Naive B cell (primary cell): ENCODE measurements around the gene CFDP1. TPM values are rescaled to one million over a fixed set of nuclear protein-coding genes. Genes with fewer than 3 reads are reported as not detected.
"Not testable (repeated sequence)": the region's sequence is repeated elsewhere in the genome, so short reads cannot be mapped to it uniquely, and the experiment has no call there.

Source experiments
- ATAC-seq, 2 donors: fragments of 150-1000 bp; cut with Tn5 transposase; 2 replicates each; pipeline ENCODE4 v1.10.0; 2021; ENCODE audit warnings: low read depth in 2 of 2, mild to moderate bottlenecking in 2 of 2, moderate library complexity in 2 of 2
- DNase-seq: peaks from one replicate; pipeline ENCODE4 v3.0.0; 2022
- H3K27ac Mint-ChIP-seq, 6 donors: one replicate each; pipeline ENCODE4 v1.8.0; 2020 to 2022; ENCODE audit warnings: mild to moderate bottlenecking in 6 of 6, mixed read lengths in 6 of 6, moderate library complexity in 5 of 6, inconsistent platforms in 2 of 6
- H3K27me3 Mint-ChIP-seq, 3 donors: one replicate each; pipeline ENCODE4 v1.8.0; 2021 to 2022; ENCODE audit warnings: mixed read lengths in 3 of 3, mild to moderate bottlenecking in 1 of 3
- H3K36me3 Mint-ChIP-seq, 2 donors: one replicate each; pipeline ENCODE4 v1.8.0; 2020 to 2022; ENCODE audit warnings: mixed read lengths in 2 of 2, inconsistent platforms in 1 of 2, mild to moderate bottlenecking in 1 of 2
- H3K4me1 Mint-ChIP-seq, 3 donors: one replicate each; pipeline ENCODE4 v1.8.0; 2020 to 2022; ENCODE audit warnings: mixed read lengths in 3 of 3, inconsistent platforms in 1 of 3, mild to moderate bottlenecking in 1 of 3, moderate library complexity in 1 of 3
- H3K4me3 Mint-ChIP-seq, 8 donors: one replicate each; pipeline ENCODE4 v1.8.0; 2020 to 2022; ENCODE audit warnings: mild to moderate bottlenecking in 8 of 8, mixed read lengths in 8 of 8, moderate library complexity in 8 of 8, inconsistent platforms in 2 of 8
- H3K9me3 Mint-ChIP-seq, 7 donors: one replicate each; pipeline ENCODE4 v1.8.0; 2020 to 2022; ENCODE audit warnings: mixed read lengths in 7 of 7, mild to moderate bottlenecking in 5 of 7, inconsistent platforms in 2 of 7, moderate library complexity in 1 of 7
- polyA plus RNA-seq, 6 donors: library from polyadenylated mRNA; unstranded; fragments of 300-500 nt; fragmentation: Illumina TruSeq; gene quantifications; one replicate each; pipeline ENCODE4 v1.2.3, GENCODE V29; 2021; ENCODE audit warnings: low read depth in 6 of 6

Gene CFDP1
- polyA plus RNA-seq, 6 donors from 2014 or later, result 22.6 to 36.3 (median 31.6) TPM

DNA sequence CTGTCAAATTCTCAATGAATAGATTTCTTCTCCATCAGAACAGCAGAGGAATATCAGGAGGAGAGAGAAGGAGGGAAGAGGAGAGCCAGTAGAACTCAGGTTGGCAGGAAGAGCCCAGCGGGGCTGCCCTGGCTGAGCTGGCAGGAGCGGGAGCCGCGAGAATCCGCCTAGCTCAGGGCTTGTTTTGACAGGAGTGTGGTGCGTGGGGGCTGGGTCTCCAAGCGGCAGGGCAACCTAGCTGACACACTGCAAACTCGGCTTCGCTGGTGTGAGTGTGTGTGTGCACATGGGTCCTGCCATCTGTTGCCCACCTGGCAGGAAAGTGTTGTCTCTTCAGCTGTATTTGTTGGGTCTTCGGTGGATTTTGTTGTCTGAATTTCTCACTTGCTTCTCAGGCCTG lies 154.0 kb downstream of the CFDP1 start:
- H3K27ac Mint-ChIP-seq, result peak overlapping the region in 1 of 6 donors; percentile 54
- peaks cover 22 to 42% (median 39%) of the 10 kb centered on the region in 3 donors for H3K27me3 Mint-ChIP-seq

DNA sequence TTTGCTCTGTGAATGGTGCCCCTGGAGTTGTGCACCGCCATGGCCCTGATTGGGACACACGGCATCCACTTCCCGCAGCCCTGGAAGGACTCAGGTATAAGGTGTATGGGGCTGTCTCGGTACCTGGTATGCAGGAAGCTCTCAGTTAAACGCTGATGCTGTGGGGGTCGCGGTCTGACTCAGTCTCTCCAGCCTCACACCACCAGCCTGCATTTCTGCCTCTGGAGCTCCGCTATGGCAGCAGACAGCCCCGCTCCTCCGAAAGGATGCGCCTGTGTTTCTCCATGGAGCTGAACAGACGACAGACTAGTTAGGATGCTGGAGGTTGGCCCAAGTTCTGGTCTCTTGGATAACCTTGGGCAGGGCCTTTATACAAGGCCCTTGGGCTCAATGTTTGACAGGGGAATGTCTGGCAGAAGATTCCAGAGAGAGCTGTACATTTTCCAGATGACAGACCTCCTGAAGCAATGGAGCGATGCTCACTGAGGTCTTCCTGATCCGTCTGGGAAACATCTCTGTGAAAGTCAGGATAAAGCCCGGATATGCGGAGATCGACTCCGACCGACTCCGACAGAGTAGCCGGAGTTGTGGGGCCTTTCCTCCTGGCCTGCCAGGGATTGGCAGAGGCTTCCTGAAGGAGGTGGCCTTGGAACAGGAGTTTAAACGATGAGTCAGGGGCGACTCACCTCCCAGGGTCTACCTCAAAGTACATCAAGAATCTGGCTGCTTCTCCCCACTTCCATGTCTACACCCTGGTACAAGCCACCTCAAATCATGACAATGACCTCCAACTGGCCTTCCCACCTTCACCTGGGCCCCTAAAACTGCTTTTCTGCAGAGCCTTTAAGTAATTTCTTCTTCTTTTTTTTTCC lies 160.0 kb downstream of the CFDP1 start:
- DNase-seq (no peak), ATAC-seq (no peak)
- Mint-ChIP-seq H3K4me1 (no peaks in the 10 kb centered on the region), H3K4me3 (peak overlapping the region in 1 of 8 donors; percentile 60), H3K27ac (peak overlapping the region in 1 of 6 donors; percentile 26), H3K9me3 (peaks cover 0 to 5% (median 2%) of the 10 kb centered on the region in 7 donors), H3K27me3 (peaks cover 21 to 51% (median 42%) of the 10 kb centered on the region in 3 donors), H3K36me3 (peaks cover 0 to 3% of the 10 kb centered on the region in 2 donors)

More for the DNA sequence above, 154.0 kb downstream of the CFDP1 start:
- Mint-ChIP-seq H3K9me3 (peaks cover 0 to 5% (median 1%) of the 10 kb centered on the region in 7 donors), H3K4me3 (no peak overlapping the region), H3K4me1 (no peaks in the 10 kb centered on the region), H3K36me3 (peaks cover 0 to 3% of the 10 kb centered on the region in 2 donors)
- ATAC-seq (no peak), DNase-seq (no peak)

DNA sequence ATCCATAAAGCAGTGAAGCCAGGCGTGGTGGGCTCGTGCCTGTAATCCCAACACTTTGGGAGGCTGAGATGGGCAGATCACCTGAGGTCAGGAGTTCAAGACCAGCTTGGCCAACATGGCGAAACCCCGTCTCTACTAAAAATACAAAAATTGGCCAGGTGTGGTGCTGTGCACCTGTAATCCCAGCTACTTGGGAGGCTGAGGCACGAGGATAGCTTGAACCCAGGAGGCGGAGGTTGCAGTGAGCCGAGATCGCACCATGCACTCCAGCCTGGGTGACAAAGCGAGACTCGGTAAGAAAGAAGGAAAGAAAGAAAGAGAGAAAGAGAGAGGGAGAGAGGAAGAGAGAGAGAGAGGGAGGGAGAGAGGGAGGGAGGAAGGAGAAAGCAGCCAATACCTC lies 160.7 kb downstream of the CFDP1 start:
- not testable (repeated sequence) for ATAC-seq, H3K9me3 Mint-ChIP-seq, H3K4me1 Mint-ChIP-seq, DNase-seq, H3K27ac Mint-ChIP-seq, H3K4me3 Mint-ChIP-seq, H3K36me3 Mint-ChIP-seq
- H3K27me3 Mint-ChIP-seq, result peaks cover 24 to 55% (median 41%) of the 10 kb centered on the region in 3 donors

DNA sequence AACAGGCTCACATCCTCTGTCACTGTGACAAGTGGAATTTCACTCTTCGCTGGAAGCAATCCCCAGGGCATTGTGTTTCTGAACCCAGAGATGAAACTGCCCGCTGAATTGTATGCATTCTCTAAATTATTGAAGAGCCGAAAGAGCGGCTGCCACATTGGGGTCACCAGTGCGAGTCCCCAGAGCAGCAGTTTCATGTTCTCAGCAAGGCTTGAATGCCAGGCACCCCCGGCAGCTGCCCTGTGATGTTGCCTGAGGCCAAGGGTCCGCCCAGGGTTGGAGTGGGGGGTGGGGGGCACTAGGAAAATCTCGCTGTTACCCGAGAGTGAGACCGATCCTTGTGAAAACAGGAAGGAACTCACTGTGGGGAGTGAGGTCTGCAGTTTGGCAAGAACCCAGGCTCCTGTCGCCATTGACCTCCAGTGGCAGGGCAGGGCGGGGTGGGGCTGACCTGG lies 161.2 kb downstream of the CFDP1 start:
- peaks cover 0 to 3% of the 10 kb centered on the region in 2 donors for H3K36me3 Mint-ChIP-seq
- H3K27me3 Mint-ChIP-seq, result peaks cover 24 to 55% (median 42%) of the 10 kb centered on the region in 3 donors
- no peak overlapping the region for H3K4me3 Mint-ChIP-seq
- peaks cover 0 to 2% (median 0%) of the 10 kb centered on the region in 7 donors for H3K9me3 Mint-ChIP-seq
- H3K4me1 Mint-ChIP-seq, result no peaks in the 10 kb centered on the region
- no peak for ATAC-seq
- no peak overlapping the region for H3K27ac Mint-ChIP-seq
- no peak for DNase-seq

DNA sequence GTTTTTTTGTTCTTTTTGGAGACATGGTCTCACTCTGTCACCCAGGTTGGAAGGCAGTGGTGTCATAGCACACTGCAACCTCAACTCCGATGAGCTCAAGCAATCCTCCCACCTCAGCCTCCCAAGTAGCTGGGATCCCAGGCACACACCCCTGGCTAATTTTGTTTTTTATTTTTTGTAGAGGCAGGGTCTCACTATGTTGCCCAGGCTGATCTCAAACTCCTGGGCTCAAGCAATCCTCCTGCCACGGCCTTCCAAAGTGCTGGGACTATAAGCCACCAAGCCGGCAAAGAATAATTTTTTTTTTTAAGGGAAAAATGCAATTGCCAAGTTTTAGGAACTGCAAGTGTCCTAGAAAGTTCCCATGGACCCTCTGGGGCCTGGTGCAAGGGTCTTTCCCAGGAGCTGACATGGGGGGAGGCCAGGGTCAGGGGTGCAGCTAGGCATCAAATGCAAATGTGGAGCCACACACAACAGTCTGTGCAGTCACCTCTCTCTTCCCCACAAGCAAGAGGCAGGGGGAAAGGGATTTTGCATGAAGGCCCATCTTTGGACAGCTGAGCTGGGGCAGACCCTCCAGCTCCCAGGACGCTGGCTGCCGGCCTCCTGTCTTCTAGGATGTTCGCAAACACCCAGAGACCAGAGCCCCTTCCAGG lies 161.7 kb downstream of the CFDP1 start:
- peaks cover 0 to 3% of the 10 kb centered on the region in 2 donors for H3K36me3 Mint-ChIP-seq
- no peak for ATAC-seq
- DNase-seq, result no peak
- H3K4me3 Mint-ChIP-seq, result no peak overlapping the region
- H3K27me3 Mint-ChIP-seq, result peaks cover 24 to 58% (median 46%) of the 10 kb centered on the region in 3 donors
- H3K27ac Mint-ChIP-seq, result peak overlapping the region in 1 of 6 donors; percentile 60
- H3K4me1 Mint-ChIP-seq, result peaks cover under 1 to 1% (median under 1%) of the 10 kb centered on the region in 3 donors
- H3K9me3 Mint-ChIP-seq, result peaks cover 0 to 2% (median 0%) of the 10 kb centered on the region in 7 donors

DNA sequence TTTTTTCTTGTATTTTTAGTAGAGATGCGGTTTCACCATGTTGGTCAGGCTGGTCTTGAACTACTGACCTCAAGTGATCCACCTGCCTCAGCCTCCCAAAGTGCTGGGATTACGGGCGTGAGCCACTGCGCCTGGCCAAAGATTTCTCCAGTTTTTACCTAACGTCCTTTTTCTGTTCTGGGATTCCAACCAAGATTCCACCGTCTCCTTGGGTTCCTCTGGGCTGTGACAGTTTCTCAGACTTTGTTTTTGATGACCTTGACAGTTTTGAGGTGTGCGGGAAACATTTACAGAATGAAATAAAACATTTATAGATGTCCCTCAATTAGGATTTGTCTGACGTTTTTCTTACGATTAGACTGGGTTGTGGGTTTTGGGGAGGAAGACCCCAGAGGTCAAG lies 163.9 kb downstream of the CFDP1 start:
- peak overlapping the region in 1 of 8 donors; percentile 22 for H3K4me3 Mint-ChIP-seq
- not testable (repeated sequence) for DNase-seq, ATAC-seq, H3K36me3 Mint-ChIP-seq, H3K9me3 Mint-ChIP-seq, H3K27ac Mint-ChIP-seq
- H3K4me1 Mint-ChIP-seq, result peaks cover 9 to 15% (median 10%) of the 10 kb centered on the region in 3 donors
- peaks cover 24 to 63% (median 49%) of the 10 kb centered on the region in 3 donors for H3K27me3 Mint-ChIP-seq

DNA sequence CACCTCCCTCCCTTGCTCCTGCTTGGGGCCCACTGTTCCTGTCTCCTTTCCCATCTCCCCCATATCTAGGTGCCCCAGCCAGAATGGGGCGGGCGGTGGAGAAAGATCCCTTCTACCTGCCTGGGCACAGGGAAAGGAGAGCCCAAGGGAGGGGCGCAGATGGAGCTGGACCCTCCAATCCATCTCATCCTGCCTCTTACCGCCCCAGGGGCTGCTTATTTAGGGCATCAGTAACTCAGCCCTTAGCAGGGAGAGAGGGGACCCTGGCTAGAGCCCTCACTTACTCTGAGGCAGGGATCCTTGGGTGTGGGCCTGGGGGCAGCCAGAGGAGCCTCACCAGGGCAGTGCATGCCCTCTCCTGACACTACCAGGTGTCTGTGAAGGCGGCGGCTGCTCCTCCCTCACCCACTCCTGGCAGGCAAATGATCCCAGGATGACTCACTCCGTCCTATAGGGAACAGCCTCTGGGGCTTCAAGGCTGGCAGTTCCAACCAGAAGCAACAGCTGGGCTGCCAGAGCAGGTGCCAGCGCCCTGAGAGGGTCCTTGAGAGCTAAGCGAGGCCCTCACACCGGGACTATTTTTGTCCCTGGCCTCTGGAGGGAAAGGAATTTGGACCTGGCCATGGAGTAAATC lies 165.6 kb downstream of the CFDP1 start:
- Mint-ChIP-seq H3K27me3 (peaks cover 35 to 63% (median 50%) of the 10 kb centered on the region in 3 donors), H3K4me1 (peaks cover 11 to 17% (median 12%) of the 10 kb centered on the region in 3 donors), H3K27ac (no peak overlapping the region), H3K4me3 (peak overlapping the region in 1 of 8 donors; percentile 25), H3K36me3 (no peaks in the 10 kb centered on the region), H3K9me3 (peaks cover 0 to 2% (median 0%) of the 10 kb centered on the region in 7 donors)
- ATAC-seq, result no peak
- DNase-seq, result no peak

DNA sequence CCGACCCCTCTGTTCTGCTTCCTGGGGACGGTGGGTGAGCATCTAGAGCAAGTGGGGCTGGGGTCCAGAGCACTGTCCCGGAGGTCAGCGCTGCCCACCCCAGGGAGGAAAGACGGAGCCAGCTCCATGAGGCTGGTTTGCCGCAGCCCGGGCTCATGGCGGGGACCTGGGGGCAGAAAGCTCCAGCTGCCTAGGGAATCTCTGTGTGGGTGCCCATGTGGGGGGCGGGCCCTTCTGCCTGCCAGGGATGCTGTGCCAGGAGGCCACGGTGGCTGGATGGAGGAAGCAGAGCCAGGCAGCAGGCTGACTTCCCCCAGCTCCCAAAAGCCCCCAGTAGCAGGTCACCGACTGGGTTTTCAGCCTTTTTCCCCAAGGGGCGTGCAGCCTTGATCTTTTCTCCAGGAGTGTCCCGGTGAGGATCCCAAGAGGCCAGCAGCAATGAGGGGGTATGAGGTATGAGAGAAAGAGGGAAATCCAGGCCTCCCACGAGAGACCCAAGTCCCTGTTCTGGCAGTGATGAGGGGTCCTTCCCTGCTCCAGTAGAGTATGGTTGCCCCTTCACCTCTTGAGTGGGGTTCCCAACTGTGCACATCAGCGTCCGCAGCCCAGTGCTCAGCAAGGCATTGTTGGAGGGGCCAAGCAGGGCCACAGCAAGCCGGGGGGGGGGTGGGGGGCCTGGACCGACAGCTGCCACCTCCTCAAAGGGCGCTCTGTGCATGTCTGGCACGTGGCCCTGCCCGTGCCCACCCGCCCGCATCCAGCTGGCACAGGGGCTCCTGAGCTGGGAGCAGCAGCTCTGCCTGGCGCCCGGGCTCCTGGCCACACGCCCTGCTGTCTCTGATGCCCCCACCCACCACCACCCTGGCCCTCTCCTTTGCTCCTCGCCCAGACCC lies 166.3 kb downstream of the CFDP1 start:
- Mint-ChIP-seq H3K27ac (no peak overlapping the region), H3K4me1 (peaks cover 11 to 17% (median 12%) of the 10 kb centered on the region in 3 donors), H3K4me3 (peak overlapping the region in 7 of 8 donors; percentile 49 to 87 (median 85)), H3K9me3 (peaks cover 0 to 2% (median 0%) of the 10 kb centered on the region in 7 donors), H3K27me3 (peaks cover 42 to 66% (median 53%) of the 10 kb centered on the region in 3 donors), H3K36me3 (no peaks in the 10 kb centered on the region)
- DNase-seq, result no peak
- no peak for ATAC-seq

DNA sequence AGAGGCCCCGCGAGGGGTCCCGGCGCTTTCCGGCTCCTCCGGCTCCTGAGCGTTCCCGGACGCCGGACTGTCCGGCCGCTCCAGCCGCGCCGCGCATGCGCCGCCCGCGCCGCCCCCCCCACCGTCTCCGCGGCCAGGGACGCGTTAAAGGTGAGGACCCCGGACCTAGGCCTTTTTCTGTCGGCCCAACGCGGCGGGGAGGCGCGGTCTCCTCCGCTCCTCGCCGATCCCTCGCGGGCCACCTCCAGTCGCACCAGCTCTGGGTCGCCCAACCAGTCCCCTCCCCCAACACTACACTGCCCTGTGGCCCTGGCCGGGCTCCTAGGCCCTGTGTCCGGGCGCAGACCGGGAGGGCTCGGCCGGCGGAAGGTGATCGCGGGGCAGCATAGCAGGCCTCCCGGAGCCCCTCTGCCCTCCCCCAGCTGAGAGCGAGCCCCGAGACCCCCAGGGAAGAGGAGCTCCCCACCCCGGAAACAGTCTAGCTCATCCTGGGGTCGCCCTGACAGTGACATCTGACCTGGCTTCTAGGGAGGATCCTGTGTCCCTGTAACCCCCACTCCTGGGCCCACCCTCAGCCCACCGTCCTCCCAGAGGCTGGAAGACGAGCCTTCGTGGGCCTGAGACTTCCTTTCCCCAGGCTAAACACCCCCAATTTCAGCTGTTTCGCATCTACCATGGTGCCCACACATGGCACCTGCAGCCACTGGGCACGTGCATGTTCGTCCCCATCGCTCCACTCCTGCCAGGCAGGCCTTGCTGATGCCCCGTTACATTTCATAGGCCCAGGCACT lies 167.2 kb downstream of the CFDP1 start:
- Mint-ChIP-seq H3K27ac (peak overlapping the region in 1 of 6 donors; percentile 41), H3K4me3 (peak overlapping the region; percentile 49 to 88 (median 86)), H3K36me3 (no peaks in the 10 kb centered on the region), H3K9me3 (peaks cover 0 to 2% (median 0%) of the 10 kb centered on the region in 7 donors), H3K27me3 (peaks cover 45 to 71% (median 62%) of the 10 kb centered on the region in 3 donors), H3K4me1 (peaks cover 11 to 17% (median 12%) of the 10 kb centered on the region in 3 donors)
- ATAC-seq (peak; percentile 16 to 25), DNase-seq (no peak)

DNA sequence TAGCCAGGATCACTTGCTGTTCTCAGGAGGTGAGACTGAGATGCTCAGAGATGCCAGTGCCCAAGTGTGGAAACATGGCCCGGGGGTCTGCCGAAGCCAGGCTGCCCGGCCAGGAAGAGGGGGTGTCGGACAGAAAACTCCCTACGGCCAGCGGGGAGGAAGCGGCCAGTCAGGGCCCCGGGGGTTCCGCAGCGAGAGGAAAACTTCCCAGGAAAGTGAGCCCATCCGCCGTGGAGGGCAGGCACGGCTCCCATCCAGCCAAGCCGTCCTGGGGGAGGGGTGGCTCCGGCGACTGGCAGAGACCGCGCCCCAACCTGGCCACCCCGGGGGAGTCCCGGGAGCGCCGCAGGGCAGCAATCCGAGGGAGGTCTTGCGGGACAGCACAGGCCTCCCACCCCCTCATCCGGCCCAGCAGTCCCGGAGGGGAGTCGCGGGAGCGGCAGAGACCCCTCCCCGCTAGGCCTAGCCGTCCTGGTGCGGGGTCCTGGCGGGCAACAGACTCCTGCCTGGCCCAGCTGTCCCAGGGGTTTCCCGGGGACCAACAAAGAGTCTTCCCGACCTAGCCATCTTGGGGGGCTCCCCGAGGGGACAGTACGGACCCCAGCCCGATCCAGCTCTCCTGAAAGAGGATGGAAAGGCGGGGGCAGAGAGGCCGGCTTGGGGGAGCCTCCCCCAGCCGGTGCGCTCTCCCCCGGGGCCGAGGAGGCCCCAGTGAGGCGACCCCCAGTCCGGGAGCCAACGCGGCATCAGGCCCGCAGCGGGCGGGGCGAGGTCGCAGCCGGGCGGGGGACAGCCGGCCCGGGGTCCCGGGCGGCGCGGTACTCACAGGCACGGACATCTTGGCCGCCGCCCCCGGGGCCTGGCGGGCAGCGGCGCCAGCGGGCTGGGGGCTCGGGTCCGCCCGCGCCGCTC lies 168.0 kb downstream of the CFDP1 start:
- peak in 1 of 2 donors; percentile 4 for ATAC-seq
- peaks cover 0 to 2% (median 0%) of the 10 kb centered on the region in 7 donors for H3K9me3 Mint-ChIP-seq
- H3K27ac Mint-ChIP-seq, result no peak overlapping the region
- H3K36me3 Mint-ChIP-seq, result no peaks in the 10 kb centered on the region
- H3K4me3 Mint-ChIP-seq, result peak overlapping the region in 7 of 8 donors; percentile 57 to 91 (median 72)
- peaks cover 11 to 17% (median 12%) of the 10 kb centered on the region in 3 donors for H3K4me1 Mint-ChIP-seq
- no peak for DNase-seq
- peaks cover 52 to 77% (median 69%) of the 10 kb centered on the region in 3 donors for H3K27me3 Mint-ChIP-seq
